ENCODE results near the gene CCDC85A. TPM values are rescaled to one million over a fixed set of nuclear protein-coding genes. Genes with fewer than 3 reads are reported as not detected.

CCDC85A gene
- polyA plus RNA-seq, 1 of the 3 experiments (the other 2 are of a cell fraction): 48.7 TPM

DNA sequence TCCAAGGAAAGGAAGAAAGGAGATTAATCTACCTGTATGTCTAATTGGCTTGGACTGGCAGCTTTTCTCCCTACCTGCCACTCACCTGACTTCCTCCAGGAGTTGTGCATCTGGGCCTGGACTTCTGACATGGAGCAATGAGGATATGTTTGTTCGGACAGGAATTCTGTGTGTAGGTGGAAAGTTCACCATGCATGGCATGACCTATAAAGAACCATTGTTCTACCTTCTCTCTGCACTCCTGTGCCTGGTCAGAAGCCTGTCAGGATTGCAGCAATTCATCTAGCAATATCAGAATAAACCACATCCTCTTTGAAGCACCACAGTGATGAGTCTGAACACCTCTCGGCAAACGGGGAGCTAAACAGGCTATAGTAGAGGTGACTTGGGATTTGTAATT is 20.8 kb downstream of the CCDC85A start:
- Histone ChIP-seq H3K27ac (ENCODE audit: low read depth in 2 of 2, low read length in 1 of 2) (peak overlapping the region in 1 of 2 experiments; percentile 73; a peak in 1 of 4 replicates), H3K9me2 (no peaks in the 10 kb centered on the region), H3K9me3 (no peaks in the 10 kb centered on the region), H4K20me1 (ENCODE audit: insufficient read depth) (peaks cover 62% of the 10 kb centered on the region), H3K79me2 (ENCODE audit: insufficient read depth) (peaks cover 100% of the 10 kb centered on the region), H3K9ac (no peak overlapping the region), H3K4me3 (ENCODE audit: low read depth in 2 of 2, low read length in 1 of 2) (no peak overlapping the region), H2AFZ (ENCODE audit: low read depth) (no peak overlapping the region), H3F3A (replicated peaks; ENCODE audit: insufficient read depth) (peaks cover 43% of the 10 kb centered on the region), H3K36me3 (replicated peaks in 1 of 2; ENCODE audit: control insufficient read depth in 1 of 2, insufficient read depth in 2 of 2, low read length in 1 of 2) (peaks cover 29 to 75% of the 10 kb centered on the region in 2 experiments), H3K27me3 (ENCODE audit: insufficient read depth) (no peaks in the 10 kb centered on the region), H3K4me1 (ENCODE audit: control insufficient read depth in 1 of 2, insufficient read depth in 2 of 2, low read depth in 1 of 2, low read length in 1 of 2) (peaks cover 0 to 18% of the 10 kb centered on the region in 2 experiments; a peak in 1 of 4 replicates), H3K4me2 (no peak overlapping the region)
- no peak for TF ChIP-seq NFIC (IDR thresholded peaks at IDR 0.05; ENCODE audit: borderline replicate concordance)
- no peak for TF ChIP-seq ZBTB33 (IDR thresholded peaks at IDR 0.05; ENCODE audit: borderline replicate concordance, low read depth)
- TF ChIP-seq, protein P1, sequence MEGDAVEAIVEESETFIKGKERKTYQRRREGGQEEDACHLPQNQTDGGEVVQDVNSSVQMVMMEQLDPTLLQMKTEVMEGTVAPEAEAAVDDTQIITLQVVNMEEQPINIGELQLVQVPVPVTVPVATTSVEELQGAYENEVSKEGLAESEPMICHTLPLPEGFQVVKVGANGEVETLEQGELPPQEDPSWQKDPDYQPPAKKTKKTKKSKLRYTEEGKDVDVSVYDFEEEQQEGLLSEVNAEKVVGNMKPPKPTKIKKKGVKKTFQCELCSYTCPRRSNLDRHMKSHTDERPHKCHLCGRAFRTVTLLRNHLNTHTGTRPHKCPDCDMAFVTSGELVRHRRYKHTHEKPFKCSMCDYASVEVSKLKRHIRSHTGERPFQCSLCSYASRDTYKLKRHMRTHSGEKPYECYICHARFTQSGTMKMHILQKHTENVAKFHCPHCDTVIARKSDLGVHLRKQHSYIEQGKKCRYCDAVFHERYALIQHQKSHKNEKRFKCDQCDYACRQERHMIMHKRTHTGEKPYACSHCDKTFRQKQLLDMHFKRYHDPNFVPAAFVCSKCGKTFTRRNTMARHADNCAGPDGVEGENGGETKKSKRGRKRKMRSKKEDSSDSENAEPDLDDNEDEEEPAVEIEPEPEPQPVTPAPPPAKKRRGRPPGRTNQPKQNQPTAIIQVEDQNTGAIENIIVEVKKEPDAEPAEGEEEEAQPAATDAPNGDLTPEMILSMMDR (IDR thresholded peaks at IDR 0.05): no peak
- TF ChIP-seq MAX (IDR thresholded peaks at IDR 0.05; ENCODE audit: low read depth): no peak
- no peak for TF ChIP-seq RXRA (IDR thresholded peaks at IDR 0.05; ENCODE audit: borderline replicate concordance, low read depth)
- TF ChIP-seq YY1 (IDR thresholded peaks at IDR 0.05; ENCODE audit: low read depth): no peak
- no peak for TF ChIP-seq IRF3 (IDR thresholded peaks at IDR 0.05; ENCODE audit: low read depth, low read length)
- ChIA-PET POLR2A (no interaction called here), CTCF (interaction anchor here (2.3 kb wide), 1 partner anchor 21 kb away, joined by 11 read pairs; the partner anchor contains the start of gene CCDC85A)
- no peak for DNase-seq
- WGBS (ENCODE audit: low lambda C conversion rate): 64% methylated on average over 3 of the region's 3 CpGs

DNA sequence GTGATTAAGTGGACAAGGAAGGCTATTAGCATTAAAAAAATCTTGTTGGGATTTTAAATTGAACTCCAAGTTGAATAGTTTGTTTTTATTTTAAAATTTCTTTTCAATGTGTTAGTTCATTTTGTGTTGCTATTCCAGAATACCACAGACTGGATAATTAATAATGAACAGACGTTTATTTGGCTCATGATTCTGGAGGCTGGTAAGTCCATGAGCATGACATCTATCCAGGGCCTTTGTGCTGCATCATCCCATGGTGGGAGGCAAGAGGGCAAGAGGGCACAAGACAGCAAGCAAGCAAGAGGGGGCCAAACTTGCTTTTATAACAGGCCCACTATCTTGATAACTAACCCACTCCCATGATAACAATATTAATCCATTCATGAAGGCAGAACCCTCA is 22.5 kb downstream of the CCDC85A start:
- H3K4me1 ChIP-seq (ENCODE audit: control insufficient read depth in 1 of 2, insufficient read depth in 2 of 2, low read depth in 1 of 2, low read length in 1 of 2): peaks cover 0 to 18% of the 10 kb centered on the region in 2 experiments; a peak in 1 of 4 replicates
- ChIA-PET CTCF (interaction anchor here (1.4 kb wide), 1 partner anchor 23 kb away, joined by 8 read pairs; the partner anchor contains the start of gene CCDC85A), POLR2A (no interaction called here)
- H2AFZ ChIP-seq (ENCODE audit: low read depth): no peak overlapping the region
- H3F3A ChIP-seq (replicated peaks; ENCODE audit: insufficient read depth): peaks cover 39% of the 10 kb centered on the region
- H3K27ac ChIP-seq (ENCODE audit: low read depth in 2 of 2, low read length in 1 of 2): peak overlapping the region in 1 of 2 experiments; percentile 73; a peak in 2 of 4 replicates
- H3K4me2 ChIP-seq: 0 out of 2 replicates have a peak overlapping the region, but pooled peaks have one; percentile 53
- peaks cover 64% of the 10 kb centered on the region for H4K20me1 ChIP-seq (ENCODE audit: insufficient read depth)
- no peak for DNase-seq
- H3K9me2 ChIP-seq: no peaks in the 10 kb centered on the region
- peaks cover 29 to 70% of the 10 kb centered on the region in 2 experiments for H3K36me3 ChIP-seq (replicated peaks in 1 of 2; ENCODE audit: control insufficient read depth in 1 of 2, insufficient read depth in 2 of 2, low read length in 1 of 2)
- H3K9me3 ChIP-seq: no peaks in the 10 kb centered on the region
- peaks cover 100% of the 10 kb centered on the region for H3K79me2 ChIP-seq (ENCODE audit: insufficient read depth)
- H3K27me3 ChIP-seq (ENCODE audit: insufficient read depth): no peaks in the 10 kb centered on the region
- no peak overlapping the region for H3K4me3 ChIP-seq (ENCODE audit: low read depth in 2 of 2, low read length in 1 of 2)
- WGBS (ENCODE audit: low lambda C conversion rate): 5% methylated on average over 1 of the region's 1 CpG
- H3K9ac ChIP-seq: no peak overlapping the region
- TF ChIP-seq FOXM1 (IDR thresholded peaks at IDR 0.05; ENCODE audit: low read depth) (no peak), ZBTB33 (IDR thresholded peaks at IDR 0.05; ENCODE audit: borderline replicate concordance, low read depth) (no peak), FOXJ3 (CRISPR knock-in tag; IDR thresholded peaks at IDR 0.05) (no peak), FOSL2 (IDR thresholded peaks at IDR 0.05; ENCODE audit: borderline replicate concordance, low read depth) (no peak), MEF2A (IDR thresholded peaks at IDR 0.05; ENCODE audit: borderline replicate concordance, low read depth) (no peak), RXRA (IDR thresholded peaks at IDR 0.05; ENCODE audit: borderline replicate concordance, low read depth) (no peak), TCF12 (IDR thresholded peaks at IDR 0.05) (no peak), GATA2 (CRISPR knock-in tag; IDR thresholded peaks at IDR 0.05) (no peak)
- TF ChIP-seq, protein P2, sequence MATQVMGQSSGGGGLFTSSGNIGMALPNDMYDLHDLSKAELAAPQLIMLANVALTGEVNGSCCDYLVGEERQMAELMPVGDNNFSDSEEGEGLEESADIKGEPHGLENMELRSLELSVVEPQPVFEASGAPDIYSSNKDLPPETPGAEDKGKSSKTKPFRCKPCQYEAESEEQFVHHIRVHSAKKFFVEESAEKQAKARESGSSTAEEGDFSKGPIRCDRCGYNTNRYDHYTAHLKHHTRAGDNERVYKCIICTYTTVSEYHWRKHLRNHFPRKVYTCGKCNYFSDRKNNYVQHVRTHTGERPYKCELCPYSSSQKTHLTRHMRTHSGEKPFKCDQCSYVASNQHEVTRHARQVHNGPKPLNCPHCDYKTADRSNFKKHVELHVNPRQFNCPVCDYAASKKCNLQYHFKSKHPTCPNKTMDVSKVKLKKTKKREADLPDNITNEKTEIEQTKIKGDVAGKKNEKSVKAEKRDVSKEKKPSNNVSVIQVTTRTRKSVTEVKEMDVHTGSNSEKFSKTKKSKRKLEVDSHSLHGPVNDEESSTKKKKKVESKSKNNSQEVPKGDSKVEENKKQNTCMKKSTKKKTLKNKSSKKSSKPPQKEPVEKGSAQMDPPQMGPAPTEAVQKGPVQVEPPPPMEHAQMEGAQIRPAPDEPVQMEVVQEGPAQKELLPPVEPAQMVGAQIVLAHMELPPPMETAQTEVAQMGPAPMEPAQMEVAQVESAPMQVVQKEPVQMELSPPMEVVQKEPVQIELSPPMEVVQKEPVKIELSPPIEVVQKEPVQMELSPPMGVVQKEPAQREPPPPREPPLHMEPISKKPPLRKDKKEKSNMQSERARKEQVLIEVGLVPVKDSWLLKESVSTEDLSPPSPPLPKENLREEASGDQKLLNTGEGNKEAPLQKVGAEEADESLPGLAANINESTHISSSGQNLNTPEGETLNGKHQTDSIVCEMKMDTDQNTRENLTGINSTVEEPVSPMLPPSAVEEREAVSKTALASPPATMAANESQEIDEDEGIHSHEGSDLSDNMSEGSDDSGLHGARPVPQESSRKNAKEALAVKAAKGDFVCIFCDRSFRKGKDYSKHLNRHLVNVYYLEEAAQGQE (IDR thresholded peaks at IDR 0.05; ENCODE audit: low read depth, low read length): no peak

All from SK-N-SH (cell line).